Progenitor cell of endocrine pancreas (in vitro differentiated cells): Measurements from ENCODE around the gene ITPK1. TPM values are rescaled to one million over a fixed set of nuclear protein-coding genes. Genes with fewer than 3 reads are reported as not detected.

Source experiments
- DNase-seq: peaks from one replicate; pipeline ENCODE4 v3.0.0; 2021; ENCODE audit warnings: low spot score; ENCODE audit not compliant: unreplicated experiment
- H3K27ac Mint-ChIP-seq: 2 replicates; pipeline ENCODE4 v1.8.0; 2021; ENCODE audit warnings: mild to moderate bottlenecking, moderate library complexity, mixed read lengths
- H3K27me3 Mint-ChIP-seq: 2 replicates; pipeline ENCODE4 v1.8.0; 2021; ENCODE audit warnings: mixed read lengths
- H3K36me3 Mint-ChIP-seq: 2 replicates; pipeline ENCODE4 v1.8.0; 2022; ENCODE audit warnings: mixed read lengths; ENCODE audit not compliant: insufficient read depth
- H3K4me1 Mint-ChIP-seq: 2 replicates; pipeline ENCODE4 v1.8.0; 2021; ENCODE audit warnings: low read depth, mixed read lengths
- H3K4me3 Mint-ChIP-seq: 2 replicates; pipeline ENCODE4 v1.8.0; 2021; ENCODE audit warnings: low read depth, mild to moderate bottlenecking, moderate library complexity, mixed read lengths
- H3K9me3 Mint-ChIP-seq: 2 replicates; pipeline ENCODE4 v1.8.0; 2021; ENCODE audit warnings: low read depth, mixed read lengths
- total RNA-seq: library from RNA; stranded (reverse); gene quantifications from 2 replicates; pipeline ENCODE4 v1.2.1, GENCODE V29; 2021
- TF ChIP-seq, protein P1 (sequence below): fragments of 200-600 bp; sonication (generic); IDR thresholded peaks from one replicate; pipeline ENCODE4 v1.5.0; 2021; ENCODE audit warnings: antibody characterized with exemption, mild to moderate bottlenecking; ENCODE audit not compliant: unreplicated experiment

The ITPK1 gene
- total RNA-seq, 1 donor from 2014 or later, result 72.0 TPM

DNA sequence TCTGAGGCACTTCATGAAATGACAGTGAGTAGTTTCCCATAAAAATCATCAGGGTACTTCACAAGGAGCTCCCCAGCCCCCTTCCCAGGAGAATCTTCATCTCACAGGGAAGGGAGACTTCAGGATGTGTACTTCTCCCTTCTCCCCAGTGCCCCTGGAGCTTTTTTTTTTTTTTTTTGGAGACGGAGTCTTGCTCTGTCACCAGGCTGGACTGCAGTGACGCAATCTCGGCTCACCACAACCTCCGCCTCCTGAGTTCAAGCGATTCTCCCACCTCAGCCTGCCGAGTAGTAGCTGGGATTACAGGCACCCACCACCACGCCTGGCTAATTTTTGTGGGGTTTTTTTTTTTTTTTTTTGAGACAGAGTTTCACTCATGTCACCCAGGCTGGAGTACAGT is 10.4 kb downstream of the ITPK1 start:
- DNase-seq, result no peak
- Mint-ChIP-seq H3K36me3 (no peaks in the 10 kb centered on the region), H3K9me3 (no peaks in the 10 kb centered on the region), H3K27me3 (no peaks in the 10 kb centered on the region), H3K27ac (no peak overlapping the region), H3K4me3 (no peak overlapping the region), H3K4me1 (peaks cover 14% of the 10 kb centered on the region)
- TF ChIP-seq, protein P1, sequence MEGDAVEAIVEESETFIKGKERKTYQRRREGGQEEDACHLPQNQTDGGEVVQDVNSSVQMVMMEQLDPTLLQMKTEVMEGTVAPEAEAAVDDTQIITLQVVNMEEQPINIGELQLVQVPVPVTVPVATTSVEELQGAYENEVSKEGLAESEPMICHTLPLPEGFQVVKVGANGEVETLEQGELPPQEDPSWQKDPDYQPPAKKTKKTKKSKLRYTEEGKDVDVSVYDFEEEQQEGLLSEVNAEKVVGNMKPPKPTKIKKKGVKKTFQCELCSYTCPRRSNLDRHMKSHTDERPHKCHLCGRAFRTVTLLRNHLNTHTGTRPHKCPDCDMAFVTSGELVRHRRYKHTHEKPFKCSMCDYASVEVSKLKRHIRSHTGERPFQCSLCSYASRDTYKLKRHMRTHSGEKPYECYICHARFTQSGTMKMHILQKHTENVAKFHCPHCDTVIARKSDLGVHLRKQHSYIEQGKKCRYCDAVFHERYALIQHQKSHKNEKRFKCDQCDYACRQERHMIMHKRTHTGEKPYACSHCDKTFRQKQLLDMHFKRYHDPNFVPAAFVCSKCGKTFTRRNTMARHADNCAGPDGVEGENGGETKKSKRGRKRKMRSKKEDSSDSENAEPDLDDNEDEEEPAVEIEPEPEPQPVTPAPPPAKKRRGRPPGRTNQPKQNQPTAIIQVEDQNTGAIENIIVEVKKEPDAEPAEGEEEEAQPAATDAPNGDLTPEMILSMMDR, result no peak

- Mint-ChIP-seq H3K9me3 (no peaks in the 10 kb centered on the region), H3K36me3 (no peaks in the 10 kb centered on the region), H3K27me3 (no peaks in the 10 kb centered on the region), H3K4me3 (no peak overlapping the region), H3K27ac (no peak overlapping the region), H3K4me1 (peaks cover 18% of the 10 kb centered on the region)
- DNase-seq, result no peak
- TF ChIP-seq, protein P1, result peak; percentile 34
These were observed 10.8 kb downstream of the ITPK1 start for GRCh38 chr14:93104961-93105360.

- DNase-seq, result no peak
- no peaks in the 10 kb centered on the region for H3K9me3 Mint-ChIP-seq
- H3K4me1 Mint-ChIP-seq, result peaks cover 28% of the 10 kb centered on the region
- H3K27ac Mint-ChIP-seq, result no peak overlapping the region
- H3K4me3 Mint-ChIP-seq, result no peak overlapping the region
- TF ChIP-seq, protein P1, result no peak
- no peaks in the 10 kb centered on the region for H3K27me3 Mint-ChIP-seq
- no peaks in the 10 kb centered on the region for H3K36me3 Mint-ChIP-seq
These were observed 12.2 kb downstream of the ITPK1 start for GRCh38 chr14:93103392-93104080.

DNA sequence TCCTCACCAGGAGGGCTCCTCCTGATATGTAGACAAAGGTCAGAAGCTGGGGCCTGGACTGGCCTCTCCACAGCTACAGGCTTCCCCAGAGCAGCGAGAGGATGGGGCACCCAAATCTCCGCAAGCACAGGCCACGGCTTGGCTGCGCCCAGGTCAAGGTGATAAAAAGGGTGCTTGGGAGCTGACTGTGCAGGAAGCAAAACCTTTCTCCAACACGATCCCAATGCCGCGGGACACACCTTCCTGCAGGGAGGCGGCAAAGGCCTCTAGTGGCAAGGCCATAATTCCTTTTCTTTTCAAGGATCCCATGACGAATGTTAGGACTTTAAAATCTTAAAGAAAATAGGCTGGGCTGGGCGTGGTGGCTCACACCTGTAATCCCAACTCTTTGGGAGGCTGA is 13.6 kb downstream of the ITPK1 start:
- DNase-seq, result no peak
- Mint-ChIP-seq H3K27ac (no peak overlapping the region), H3K27me3 (no peaks in the 10 kb centered on the region), H3K36me3 (no peaks in the 10 kb centered on the region), H3K4me1 (peaks cover 28% of the 10 kb centered on the region), H3K4me3 (no peak overlapping the region), H3K9me3 (no peaks in the 10 kb centered on the region)
- TF ChIP-seq, protein P1, result no peak

DNA sequence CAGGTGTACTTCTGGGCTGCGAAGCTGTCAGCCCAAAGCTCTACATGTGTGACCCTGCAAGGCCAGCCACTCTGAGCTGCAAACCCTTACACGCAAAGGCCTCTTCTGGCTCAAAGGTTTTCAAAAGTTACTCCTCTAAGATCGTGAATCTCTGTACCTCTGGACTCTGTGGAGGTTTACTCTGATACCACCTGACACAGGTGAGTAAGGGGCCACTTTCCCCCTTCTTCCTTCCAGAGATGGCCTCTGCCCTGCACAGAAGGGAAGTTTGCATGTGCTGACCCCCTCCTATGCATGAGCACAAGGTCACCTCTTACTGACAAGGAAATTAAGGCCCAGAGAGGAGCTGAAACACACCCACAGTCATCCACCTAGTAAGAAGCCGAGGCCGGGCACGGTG is 14.5 kb downstream of the ITPK1 start:
- no peak overlapping the region for H3K27ac Mint-ChIP-seq
- no peak for DNase-seq
- peaks cover 26% of the 10 kb centered on the region for H3K4me1 Mint-ChIP-seq
- H3K9me3 Mint-ChIP-seq, result no peaks in the 10 kb centered on the region
- H3K4me3 Mint-ChIP-seq, result no peak overlapping the region
- H3K36me3 Mint-ChIP-seq, result no peaks in the 10 kb centered on the region
- H3K27me3 Mint-ChIP-seq, result no peaks in the 10 kb centered on the region
- TF ChIP-seq, protein P1, result no peak
